HG03175 (cell line): ENCODE results near the gene TM4SF1.
"Not testable (repeated sequence)": the region's sequence is repeated elsewhere in the genome, so short reads cannot be mapped to it uniquely, and the experiment has no call there.

ENCODE experiments used
- ATAC-seq: cut with Tn5 transposase; IDR thresholded peaks from one replicate; pipeline ENCODE4 v1.9.1; 2021; ENCODE audit warnings: mild to moderate bottlenecking, moderate library complexity; ENCODE audit not compliant: unreplicated experiment

Gene TM4SF1

DNA sequence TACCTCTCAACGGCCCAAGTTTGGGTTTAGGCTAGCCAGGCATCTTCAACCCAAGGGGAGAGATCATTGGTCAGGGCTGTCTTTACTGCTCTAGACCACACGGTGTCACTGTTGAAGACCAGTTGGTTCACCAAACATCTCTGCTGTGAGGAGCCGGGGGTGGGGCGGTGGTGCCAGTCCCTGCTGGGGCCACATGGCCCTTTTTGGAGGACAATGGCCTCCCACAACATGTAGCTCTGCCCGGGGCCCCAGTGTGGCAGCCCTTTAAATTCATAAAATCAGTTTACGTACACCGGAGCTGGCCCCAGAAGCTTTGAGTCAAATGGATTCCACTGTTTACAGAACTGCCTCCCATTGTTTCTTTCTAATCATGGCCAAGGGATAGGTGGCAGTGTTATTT lies 24.9 kb downstream of the TM4SF1 start:
- peak; percentile 85 for ATAC-seq

DNA sequence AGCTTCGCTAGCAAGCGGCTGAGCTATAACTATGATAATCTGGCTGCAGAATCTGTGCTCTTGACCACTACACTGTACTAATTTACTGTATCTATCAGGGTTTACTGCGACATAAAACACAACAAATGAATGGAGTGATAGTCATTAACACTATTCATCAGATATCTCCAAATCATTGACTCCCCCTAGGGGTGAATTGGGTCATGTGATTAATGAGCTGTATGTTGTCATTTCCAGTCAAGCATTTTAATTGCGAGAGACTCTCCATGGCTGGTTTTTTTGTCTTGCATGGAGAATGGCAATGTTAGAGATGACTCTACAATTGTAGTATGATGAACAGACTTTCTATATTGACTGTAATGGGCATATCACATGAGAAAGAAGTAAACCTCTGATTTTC lies 33.5 kb downstream of the TM4SF1 start:
- no peak for ATAC-seq

DNA sequence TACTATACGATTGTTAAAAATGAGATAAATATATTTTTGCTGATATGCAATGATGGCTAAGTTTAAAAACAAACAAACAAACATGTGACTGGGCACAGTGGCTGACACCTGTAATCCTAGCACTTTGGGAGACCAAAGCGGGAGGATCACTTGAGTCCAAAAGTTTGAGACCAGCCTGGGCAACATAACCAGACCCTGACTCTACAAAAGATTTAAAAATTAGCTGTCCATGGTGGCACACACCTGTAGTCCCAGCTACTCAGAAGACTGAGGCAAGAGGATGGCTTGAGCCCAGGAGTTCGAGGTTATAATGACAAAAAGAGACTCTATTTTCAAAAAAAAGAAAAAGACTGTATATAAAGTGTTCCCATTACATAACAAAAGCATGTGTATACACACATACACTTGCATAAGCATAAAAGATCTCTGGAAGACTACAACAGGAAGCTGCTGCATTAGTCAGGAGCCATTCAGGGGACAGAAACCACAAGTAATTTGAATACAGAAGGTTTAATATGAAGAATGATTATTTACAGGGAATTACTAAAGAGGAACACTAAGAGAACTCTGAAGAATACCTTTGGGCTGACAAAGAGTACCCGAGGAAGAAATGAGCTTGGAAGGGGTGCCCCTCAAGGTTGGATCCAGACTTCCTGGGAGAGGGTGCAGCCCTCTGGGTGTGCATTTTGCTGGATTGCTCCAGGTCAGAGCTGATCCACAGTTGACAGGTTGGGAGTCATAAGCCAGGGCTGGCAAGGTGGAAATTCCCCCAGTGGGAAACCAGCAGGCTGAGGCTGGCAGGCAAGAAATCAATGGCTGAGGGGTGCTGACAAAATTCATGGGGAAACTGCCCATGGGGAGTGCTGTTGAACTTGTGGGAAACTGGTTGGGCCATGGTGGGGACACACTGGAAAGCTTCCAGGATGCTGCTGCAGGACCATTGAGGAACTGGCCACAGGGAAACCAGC lies 34.8 kb downstream of the TM4SF1 start:
- no peak for ATAC-seq

DNA sequence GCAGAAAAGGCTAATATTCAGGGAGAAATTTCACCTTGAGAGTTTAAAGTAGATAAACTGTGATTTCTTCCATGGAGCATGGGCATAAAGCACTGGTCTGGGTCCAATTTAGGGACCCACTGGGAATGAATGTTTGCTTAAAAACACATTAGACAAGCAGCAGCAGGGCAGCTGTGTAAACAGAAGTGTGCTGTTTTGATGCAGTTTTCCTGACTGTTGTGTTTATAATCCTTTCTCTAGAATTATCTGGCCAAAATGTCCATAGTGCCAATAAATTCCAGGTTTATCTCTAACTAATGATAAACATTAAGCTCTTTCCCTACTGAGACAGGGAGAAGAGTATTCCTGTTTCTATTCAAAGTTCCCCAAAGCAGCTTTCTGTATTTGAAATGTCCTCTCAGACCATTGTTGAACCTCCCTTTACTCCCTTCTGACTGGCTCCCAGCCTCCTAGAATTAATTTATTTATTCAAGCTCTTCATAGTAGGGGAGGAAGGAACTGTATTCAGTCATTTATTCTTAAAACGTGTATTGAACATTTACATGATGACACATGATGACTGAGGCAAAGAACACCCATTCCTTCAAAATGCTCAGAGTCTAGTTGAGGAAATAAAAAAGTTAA lies 37.0 kb downstream of the TM4SF1 start:
- ATAC-seq = no peak

DNA sequence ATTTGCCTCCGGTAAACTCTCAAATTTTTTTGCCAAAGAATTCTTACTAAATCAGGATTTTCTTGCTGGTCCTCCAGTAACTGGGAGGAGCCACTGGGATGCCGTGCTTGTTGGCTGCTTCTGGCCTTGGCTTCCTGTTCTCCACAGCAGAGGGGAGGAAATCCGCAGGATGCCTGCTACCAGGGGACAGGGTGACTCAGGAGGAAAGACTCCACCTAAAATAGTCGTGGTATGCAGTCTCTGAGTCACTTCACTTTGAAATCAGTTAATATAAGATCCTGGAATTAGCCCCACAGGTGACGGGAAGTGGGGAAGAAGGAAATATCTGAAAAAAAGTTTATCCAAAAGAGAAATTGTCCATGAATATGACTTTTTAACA lies 37.5 kb downstream of the TM4SF1 start:
- no peak for ATAC-seq

DNA sequence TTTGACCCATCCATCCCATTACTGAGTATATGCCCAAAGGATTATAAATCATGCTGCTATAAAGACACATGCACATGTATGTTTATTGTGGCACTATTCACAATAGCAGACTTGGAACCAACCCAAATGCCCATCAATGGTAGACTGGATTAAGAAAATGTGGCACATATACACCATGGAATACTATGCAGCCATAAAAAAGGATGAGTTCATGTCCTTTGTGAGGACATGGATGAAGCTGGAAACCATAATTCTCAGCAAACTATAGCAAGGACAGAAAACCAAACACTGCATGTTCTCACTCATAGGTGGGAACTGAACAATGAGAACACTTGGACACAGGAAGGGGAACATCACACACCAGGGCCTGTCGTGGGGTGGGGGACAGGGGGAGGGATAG lies 40.0 kb downstream of the TM4SF1 start:
- ATAC-seq = not testable (repeated sequence)

DNA sequence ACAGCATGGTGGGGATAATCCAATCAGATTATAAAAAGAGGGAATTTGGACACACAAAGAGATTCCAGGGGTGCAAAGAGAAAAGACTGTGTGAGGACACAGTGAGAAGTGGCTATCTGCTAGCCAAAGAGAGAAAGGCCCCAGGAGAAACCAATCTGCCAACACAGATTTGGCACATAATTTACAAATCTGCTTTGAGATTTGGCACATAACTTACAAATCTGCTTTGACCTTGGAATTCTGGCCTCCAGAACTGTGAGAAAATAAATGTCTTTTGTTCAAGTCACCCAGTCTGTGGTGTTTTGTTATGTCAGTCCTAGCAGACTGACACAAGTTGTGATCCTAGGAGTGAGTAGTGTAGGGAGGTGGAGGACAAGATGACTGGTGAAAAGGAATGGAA lies 40.5 kb downstream of the TM4SF1 start:
- ATAC-seq = no peak

DNA sequence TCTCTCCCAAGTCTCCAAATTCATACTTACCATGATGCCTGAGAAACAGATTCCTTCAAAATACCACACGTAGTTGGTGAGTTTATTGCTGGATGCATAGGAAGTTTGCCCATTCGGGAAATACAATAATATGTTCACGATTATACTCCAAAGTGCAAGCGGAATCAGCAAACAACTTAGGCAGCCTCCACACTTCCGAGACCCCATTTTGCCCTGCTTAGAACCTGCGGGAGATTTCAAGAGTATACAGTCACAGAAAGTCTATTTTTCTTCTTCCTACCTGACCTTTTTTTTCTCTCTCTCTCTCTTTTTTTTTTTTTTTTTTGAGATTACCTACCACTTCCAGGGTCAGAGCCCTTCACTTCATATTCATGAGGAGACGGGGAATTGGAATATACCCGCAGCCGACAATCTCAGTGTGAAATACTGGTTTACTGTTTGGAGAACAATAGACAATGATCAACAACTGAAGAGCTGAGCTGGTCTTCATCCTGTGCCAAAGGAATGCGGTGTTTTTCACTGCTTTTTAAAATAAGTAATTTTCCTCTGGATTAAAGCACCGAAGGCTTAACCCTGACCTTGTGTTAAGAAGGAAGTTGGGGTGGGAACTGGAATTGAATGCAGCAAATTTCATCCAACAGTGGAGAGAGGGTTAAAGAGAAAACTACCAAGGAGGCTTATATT lies 44.1 kb downstream of the TM4SF1 start, which contains the start of gene TM4SF18:
Gene TM4SF18 (minus strand): TSS at position 461 of the 684 bp plus-strand sequence. CDS start 254 bp downstream, at position 207.
- no peak for ATAC-seq

DNA sequence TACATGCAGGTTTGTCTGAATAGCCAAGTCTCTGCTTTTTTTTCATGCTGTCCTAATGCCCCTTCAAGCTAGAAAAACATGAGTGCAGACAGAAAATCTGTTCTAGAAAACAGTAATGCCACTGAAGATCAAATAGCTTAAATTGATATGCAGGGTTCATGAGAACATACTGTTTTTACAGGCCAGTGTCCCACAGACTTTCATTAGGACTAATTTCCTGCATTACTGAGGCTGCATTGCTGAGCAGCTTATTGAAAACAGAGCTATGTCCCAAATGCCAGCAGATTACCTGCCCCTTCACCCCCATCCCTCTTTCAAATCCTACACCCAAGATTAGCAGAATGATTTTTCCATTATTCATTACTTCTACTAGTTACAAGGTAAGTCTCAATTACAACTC lies 44.7 kb downstream of the TM4SF1 start:
- ATAC-seq = no peak

DNA sequence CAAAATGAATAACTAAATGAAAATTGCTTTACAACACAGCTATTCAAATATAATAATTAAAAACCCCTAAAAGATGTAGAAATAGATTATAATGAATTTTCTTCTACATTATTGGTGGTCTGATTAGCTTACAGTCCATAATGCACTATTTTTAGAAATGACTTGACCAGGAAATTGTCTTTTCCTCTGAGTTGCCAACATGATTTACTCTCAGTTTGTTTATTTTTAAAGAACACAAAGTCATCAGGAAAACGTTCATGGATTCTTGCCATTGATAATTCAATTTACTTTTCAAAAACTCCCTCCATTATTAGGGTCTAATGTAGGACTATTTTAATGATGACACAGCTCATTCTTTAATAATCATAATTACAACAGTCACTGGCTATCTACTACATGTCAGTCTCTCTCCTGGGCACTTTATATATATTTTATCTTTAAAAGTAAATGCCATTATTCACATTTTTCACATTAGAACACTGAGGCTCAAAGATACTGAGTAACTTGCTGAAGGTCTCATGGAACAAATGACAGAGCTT lies 45.2 kb downstream of the TM4SF1 start:
- ATAC-seq = no peak

DNA sequence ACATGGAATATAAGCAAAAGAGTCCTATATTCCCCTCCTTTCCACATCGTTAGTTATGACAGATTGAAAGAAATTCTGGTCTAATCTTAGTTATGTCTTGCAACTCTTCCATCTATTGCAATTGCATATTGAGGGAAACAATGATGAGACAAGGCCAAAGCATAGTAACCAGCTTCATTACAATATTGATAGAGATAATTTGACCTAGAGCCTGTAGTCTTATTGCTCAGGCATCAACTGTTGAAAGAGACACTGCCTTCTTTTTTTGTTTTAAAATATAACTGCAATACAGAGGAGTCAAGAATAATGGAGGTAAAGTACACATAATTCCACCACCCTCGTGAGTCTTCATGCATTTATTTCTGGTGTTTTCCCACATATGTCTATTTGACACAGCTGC lies 46.1 kb downstream of the TM4SF1 start:
- ATAC-seq = no peak

DNA sequence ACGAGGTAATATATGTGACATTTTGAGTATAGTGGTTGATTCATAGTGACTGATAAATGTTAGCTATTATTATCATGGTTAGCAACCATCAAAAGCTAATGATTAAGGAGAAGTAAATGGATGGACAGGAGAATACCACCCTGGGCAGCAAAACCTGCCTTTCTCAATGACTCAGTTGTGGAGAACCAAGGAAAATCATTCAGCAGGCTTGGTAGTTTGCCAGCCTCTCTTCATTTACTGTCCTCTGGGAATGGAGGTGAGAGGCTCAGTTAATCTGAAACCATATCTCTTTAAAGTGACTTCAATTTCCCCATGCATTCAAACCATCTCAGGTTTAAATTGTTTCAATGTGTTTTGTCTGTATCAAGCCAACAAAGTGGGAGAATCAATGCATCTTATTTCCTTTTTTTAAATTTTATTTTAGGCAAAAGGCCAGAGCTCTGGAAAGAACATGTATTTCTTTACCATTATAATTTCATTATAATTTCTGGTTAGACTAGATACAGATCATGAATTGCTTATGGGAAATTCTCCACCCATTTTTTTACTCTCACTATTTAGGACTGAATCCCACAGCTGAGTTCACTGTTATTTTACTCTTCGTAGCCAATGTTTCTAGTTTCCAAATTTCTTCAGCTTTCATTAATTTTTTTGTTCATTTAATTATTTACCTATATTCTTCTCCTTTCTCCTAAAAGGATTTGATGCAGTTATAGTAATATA lies 46.7 kb downstream of the TM4SF1 start:
- no peak for ATAC-seq

DNA sequence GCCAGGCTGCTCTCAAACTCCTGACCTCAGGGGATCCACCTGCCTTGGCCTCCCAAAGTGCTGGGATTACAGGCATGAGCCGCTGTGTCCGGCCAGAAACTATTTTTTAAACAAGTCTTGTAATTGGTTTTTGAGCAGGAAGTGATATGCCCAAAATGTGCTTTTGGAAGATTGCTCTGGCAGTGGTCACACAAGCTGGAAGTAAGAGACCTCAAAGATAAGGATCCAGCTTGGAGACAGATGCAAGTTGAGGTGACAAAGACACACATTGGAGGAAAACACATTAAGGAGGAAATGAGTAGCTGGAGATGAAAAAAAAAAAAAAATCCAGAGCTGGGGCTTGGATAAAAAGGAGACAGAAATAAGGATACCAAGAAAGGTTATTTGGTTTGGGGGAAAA lies 50.3 kb downstream of the TM4SF1 start:
- ATAC-seq = no peak

DNA sequence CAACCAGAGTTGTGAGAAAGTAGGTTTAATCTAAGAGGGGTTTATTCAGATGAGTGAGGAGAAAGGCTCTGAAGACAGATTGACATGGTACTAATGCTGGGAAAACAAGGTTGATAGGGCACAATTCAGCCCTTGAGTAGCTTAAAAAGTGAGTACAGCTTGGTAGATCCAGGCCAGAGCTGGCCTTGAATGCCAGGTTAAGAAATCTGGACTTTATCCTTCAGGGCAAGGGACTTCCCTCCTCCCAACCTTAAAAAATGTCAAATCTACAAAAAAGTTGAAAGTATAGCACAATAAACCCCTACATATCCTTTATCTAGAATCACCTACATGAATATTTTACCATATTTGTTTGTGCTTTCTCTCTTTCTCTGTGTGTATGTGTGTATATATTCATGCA lies 51.9 kb downstream of the TM4SF1 start:
- no peak for ATAC-seq

DNA sequence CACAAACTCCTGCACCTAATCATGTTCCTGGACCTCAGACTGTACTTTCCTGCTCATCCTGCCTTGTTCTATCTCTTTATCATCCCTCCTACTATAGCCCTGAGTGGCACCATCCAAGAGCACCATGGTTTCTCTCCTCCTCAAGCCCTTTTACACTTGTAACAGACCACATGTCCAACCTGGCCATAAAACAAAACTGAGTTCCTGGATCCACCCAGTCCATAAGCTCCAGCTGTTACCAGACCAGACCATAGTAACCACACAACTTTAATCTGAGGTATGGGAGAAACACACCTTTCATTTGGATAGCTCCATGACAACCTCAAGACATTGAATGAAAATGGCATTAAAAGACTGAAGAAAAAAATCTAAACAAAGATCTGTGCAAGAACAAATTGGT lies 53.1 kb downstream of the TM4SF1 start:
- no peak for ATAC-seq

DNA sequence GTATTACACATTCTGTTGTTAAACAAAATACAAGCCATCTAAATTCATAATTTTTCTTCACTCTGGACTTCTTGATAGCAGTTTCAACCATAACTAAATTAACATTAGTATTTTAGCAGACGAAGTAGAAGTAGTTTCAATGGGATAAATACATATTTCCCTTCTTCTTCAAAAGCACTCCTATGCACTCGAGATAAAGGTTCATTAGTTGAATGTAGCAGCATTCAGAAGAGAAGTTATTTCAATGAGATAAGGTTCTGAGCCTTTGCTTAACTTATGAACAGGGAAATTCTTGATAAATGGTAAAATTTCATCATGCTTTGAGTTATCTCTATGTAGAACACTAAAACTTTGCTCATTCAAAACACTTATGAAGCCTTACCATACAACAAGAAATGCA lies 55.8 kb downstream of the TM4SF1 start:
- ATAC-seq = no peak

DNA sequence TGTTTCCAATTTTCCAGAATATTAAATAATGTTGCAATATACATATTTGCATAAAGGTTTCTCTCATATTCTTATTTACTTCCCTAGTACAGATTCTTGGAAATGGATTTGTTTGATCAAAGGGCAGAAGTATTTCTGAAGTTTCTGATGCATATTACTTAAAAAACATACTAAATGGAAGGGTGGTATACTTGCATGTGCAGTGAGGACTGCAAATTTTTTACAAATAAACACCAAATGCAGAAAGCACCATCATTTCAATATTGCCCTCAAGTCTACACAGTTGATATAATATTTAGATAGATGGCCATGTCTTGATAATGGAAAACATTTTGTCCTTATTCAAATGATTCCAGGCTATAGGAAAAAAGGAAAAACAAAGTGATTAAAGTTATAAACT lies 56.3 kb downstream of the TM4SF1 start:
- ATAC-seq = no peak

DNA sequence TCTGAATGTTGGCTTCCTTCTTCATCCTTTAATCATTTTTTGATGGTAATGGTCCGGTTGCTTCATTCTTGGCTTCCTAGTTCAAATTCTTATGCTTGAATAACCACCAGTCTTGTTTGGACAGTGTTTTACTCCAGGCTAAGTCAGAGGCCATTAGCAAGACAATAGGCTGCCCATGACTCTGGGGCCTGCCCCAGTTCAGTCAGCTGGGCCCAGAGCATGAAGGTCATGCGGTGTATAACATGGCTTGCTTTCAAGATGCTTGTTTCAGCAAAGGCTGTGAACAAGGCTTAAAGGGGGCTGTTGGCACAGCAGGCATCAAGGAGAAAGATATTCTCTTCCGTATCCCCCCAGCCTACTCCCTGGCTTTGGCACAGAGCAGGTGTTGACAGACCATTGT lies 57.7 kb downstream of the TM4SF1 start:
- ATAC-seq = no peak
